Stomach (tissue), 9 donors: ENCODE measurements around the gene CCL22. TPM values are rescaled to one million over a fixed set of nuclear protein-coding genes. Genes with fewer than 3 reads are reported as not detected.
A peak's percentile ranks its signal among the peaks of the same experiment; 100 is the strongest.

Source experiments
- DNase-seq, 2 donors: peaks; one replicate each; pipeline versions ENCODE4 v3.0.0 to v3.0.0-alpha.2; 2013 to 2019
- H3K27ac ChIP-seq, 5 donors: fragments of 200-600 bp in 4 of 5; sonication (generic) in 4 of 5; one replicate each; pipeline ENCODE4 v1.5.1; 2013 to 2019; ENCODE audit warnings: mild to moderate bottlenecking in 1 of 5, moderate library complexity in 1 of 5
- H3K27me3 ChIP-seq, 3 donors: fragments of 200-600 bp; sonication (generic); one replicate each; pipeline ENCODE4 v1.5.1; 2017 to 2019; ENCODE audit warnings: mixed run types in 1 of 3
- H3K36me3 ChIP-seq, 4 donors: fragments of 200-600 bp; sonication (generic); 1 replicate in 3 of 4; 2 replicates in 1 of 4; pipeline ENCODE4 v1.5.1; 2016 to 2019
- H3K4me1 ChIP-seq, 4 donors: fragments of 200-600 bp; sonication (generic); one replicate each; pipeline ENCODE4 v1.5.1; 2016 to 2019
- H3K4me3 ChIP-seq, 4 donors: fragments of 200-600 bp; sonication (generic) in 3 of 4; one replicate each; pipeline ENCODE4 v1.5.1; 2016 to 2019; ENCODE audit warnings: mild to moderate bottlenecking in 1 of 4
- H3K9me3 ChIP-seq, 4 donors: fragments of 200-600 bp; sonication (generic); one replicate each; pipeline ENCODE4 v1.5.1; 2016 to 2019
- CTCF ChIP-seq, 7 experiments: fragments of 450-650 bp in 4 of 7; fragments of 200-600 bp in 3 of 7; sonication (generic) in 3 of 7; IDR thresholded peaks; one replicate each; pipeline ENCODE4 v1.5.1; 2016 to 2019; ENCODE audit warnings: antibody characterized with exemption in 7 of 7, control low read depth in 2 of 7, mild to moderate bottlenecking in 1 of 7
- EP300 ChIP-seq: sonication (generic); formaldehyde crosslinking; IDR thresholded peaks from one replicate; pipeline ENCODE4 v1.6.1; 2017; ENCODE audit warnings: antibody characterized with exemption
- POLR2A ChIP-seq, 4 donors: fragments of 450-650 bp; IDR thresholded peaks; one replicate each; pipeline ENCODE4 v1.6.1; 2016; ENCODE audit warnings: antibody characterized with exemption in 4 of 4, control low read depth in 2 of 4, mild to moderate bottlenecking in 1 of 4, moderate library complexity in 1 of 4
- POLR2AphosphoS5 ChIP-seq, 3 donors: sonication (generic); formaldehyde crosslinking; IDR thresholded peaks; one replicate each; pipeline ENCODE4 v1.6.1; 2016; ENCODE audit warnings: antibody characterized with exemption in 3 of 3
- WGBS, 5 donors: extraction: QIAGEN DNeasy Blood & Tissue Kit in 3 of 5; methylation state at CpG; one replicate each; pipeline versions ENCODE4 v1.1.5 to v1.1.7; 2013 to 2018; 5-methylcytosine and 5-hydroxymethylcytosine counted together
- intact Hi-C: fragments of 100-400 bp; cut with DNase I; formaldehyde crosslinking; loops from one replicate; pipeline ENCODE4 v1.15.1; 2023; ENCODE audit warnings: low total_unique reads
- polyA plus RNA-seq, 3 donors: library from polyadenylated mRNA; stranded (reverse); fragments of 200-250 nt; gene quantifications; one replicate each; pipeline ENCODE4 v1.2.3, GENCODE V29; 2013
- total RNA-seq, 5 donors: library from RNA; depleted of rRNA; stranded (reverse); fragments of >200 nt; gene quantifications; one replicate each; pipeline versions ENCODE4 v1.1.0 to v1.2.3, GENCODE V29; 2014 to 2016
- donor health status: healthy with polysubstance abuse.
- donor health status: Bipolar disorder and iron deficiency.
- donor health status: healthy.

The CCL22 gene
- total and polyA plus RNA-seq, 8 donors = 0.12 to 0.45 (median 0.26) TPM; not detected in 4

- intact Hi-C loops = no loop called here
- Histone ChIP-seq H3K27ac (peak overlapping the region in 4 of 5 donors; percentile 35 to 73 (median 58)), H3K4me3 (no peak overlapping the region)
Observed at GRCh38 chr16:57316390-57317017, 42.1 kb upstream of the CCL22 start.

DNA sequence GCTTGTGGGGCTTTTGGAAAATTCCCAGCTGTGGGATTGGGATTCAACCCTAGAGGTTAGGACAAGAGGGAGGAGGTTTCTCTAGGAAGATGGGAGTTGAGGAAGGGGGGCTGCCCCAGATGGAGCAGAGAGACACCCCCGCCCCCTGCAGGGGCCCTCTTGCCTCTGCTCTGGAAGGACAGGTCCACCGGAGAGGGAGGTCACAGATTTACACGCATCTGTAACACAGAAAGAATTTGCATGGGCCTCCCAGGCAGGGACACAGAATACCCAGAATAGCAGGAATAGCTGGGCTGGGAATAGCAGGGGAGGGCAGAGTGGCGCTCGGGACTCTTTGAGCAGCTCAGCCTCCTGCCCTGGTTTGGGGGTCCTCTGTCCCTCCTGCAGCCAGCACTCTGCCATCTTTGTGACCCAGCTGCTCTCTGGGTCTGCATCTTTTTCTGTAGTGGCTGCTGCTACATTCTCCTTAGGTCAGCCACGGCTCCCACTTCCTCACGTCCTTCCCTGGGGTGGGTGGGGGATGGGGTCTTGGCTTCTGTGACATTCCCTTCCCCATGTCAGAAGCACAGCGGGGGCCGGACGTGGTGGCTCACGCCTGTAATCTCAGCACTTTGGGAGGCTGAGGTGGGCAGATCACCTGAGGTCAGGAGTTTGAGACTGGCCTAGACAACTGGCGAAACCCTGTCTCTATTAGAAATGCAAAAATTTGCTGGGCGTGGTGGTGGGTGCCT, 40.2 kb upstream of the CCL22 start:
- DNase-seq = no peak
- Histone ChIP-seq H3K4me3 (no peak overlapping the region), H3K4me1 (peaks cover 6 to 26% (median 18%) of the 10 kb centered on the region in 4 donors), H3K27ac (no peak overlapping the region), H3K27me3 (no peaks in the 10 kb centered on the region), H3K9me3 (no peaks in the 10 kb centered on the region), H3K36me3 (no peaks in the 10 kb centered on the region)
- intact Hi-C loops = no loop called here
- no peak for TF ChIP-seq EP300
- TF ChIP-seq CTCF (IDR thresholded peaks at IDR 0.05) = no peak
- no peak for TF ChIP-seq POLR2A (IDR thresholded peaks at IDR 0.05)
- no peak for TF ChIP-seq POLR2AphosphoS5 (IDR thresholded peaks at IDR 0.05)
- 77 to 87% (median 78%) methylated on average over 13 of the region's 13 CpGs for WGBS, 5 donors

More at GRCh38 chr16:57316390-57317017, 42.1 kb upstream of the CCL22 start:
- H3K36me3 ChIP-seq = no peaks in the 10 kb centered on the region
- H3K4me1 ChIP-seq = peaks cover 6 to 27% (median 18%) of the 10 kb centered on the region in 4 donors
- H3K27me3 ChIP-seq = no peaks in the 10 kb centered on the region
- peak in 1 of 2 donors; percentile 34 for DNase-seq
- no peaks in the 10 kb centered on the region for H3K9me3 ChIP-seq
- no peak for TF ChIP-seq POLR2A (IDR thresholded peaks at IDR 0.05)
- peak; percentile 20 to 64 (median 55) for TF ChIP-seq POLR2AphosphoS5 (IDR thresholded peaks at IDR 0.05)
- 61 to 82% (median 73%) methylated on average over 3 of the region's 3 CpGs for WGBS, 5 donors

GRCh38 chr16:57319646-57320045, 38.9 kb upstream of the CCL22 start:
- no peaks in the 10 kb centered on the region for H3K9me3 ChIP-seq
- H3K4me1 ChIP-seq = peaks cover 0 to 14% (median 9%) of the 10 kb centered on the region in 4 donors
- no peaks in the 10 kb centered on the region for H3K27me3 ChIP-seq
- intact Hi-C loops = no loop called here
- WGBS, 5 donors = 62 to 82% (median 79%) methylated on average over 2 of the region's 2 CpGs
- no peaks in the 10 kb centered on the region for H3K36me3 ChIP-seq
- DNase-seq = no peak
- H3K4me3 ChIP-seq = no peak overlapping the region
- no peak overlapping the region for H3K27ac ChIP-seq
- TF ChIP-seq POLR2AphosphoS5 (IDR thresholded peaks at IDR 0.05) (no peak), EP300 (no peak), CTCF (IDR thresholded peaks at IDR 0.05) (no peak), POLR2A (IDR thresholded peaks at IDR 0.05) (no peak)

GRCh38 chr16:57324749-57325148, 33.8 kb upstream of the CCL22 start:
- TF ChIP-seq EP300 = no peak
- TF ChIP-seq POLR2AphosphoS5 (IDR thresholded peaks at IDR 0.05) = no peak
- TF ChIP-seq CTCF (IDR thresholded peaks at IDR 0.05) = no peak
- TF ChIP-seq POLR2A (IDR thresholded peaks at IDR 0.05) = no peak
- peaks cover 0 to 3% (median 0%) of the 10 kb centered on the region in 4 donors for H3K9me3 ChIP-seq
- H3K4me1 ChIP-seq = no peaks in the 10 kb centered on the region
- H3K4me3 ChIP-seq = no peak overlapping the region
- H3K27me3 ChIP-seq = no peaks in the 10 kb centered on the region
- intact Hi-C loops = no loop called here
- no peak overlapping the region for H3K27ac ChIP-seq
- WGBS, 5 donors = 58 to 74% (median 66%) methylated on average over 2 of the region's 2 CpGs
- DNase-seq = no peak
- H3K36me3 ChIP-seq = no peaks in the 10 kb centered on the region
